ENCODE measurements around the gene RTN1.

Gene RTN1

GRCh38 chr14:59622631-59623030 is 247.9 kb downstream of the RTN1 start:
- peaks cover 13% of the 10 kb centered on the region for H3K27me3 Mint-ChIP-seq
- H3K27ac Mint-ChIP-seq = no peak overlapping the region
- H3K36me3 Mint-ChIP-seq = no peaks in the 10 kb centered on the region
- no peaks in the 10 kb centered on the region for H3K9me3 Mint-ChIP-seq (ENCODE audit: low read depth)
- H3K4me1 Mint-ChIP-seq (ENCODE audit: low read depth) = no peaks in the 10 kb centered on the region
- no peak overlapping the region for H3K4me3 Mint-ChIP-seq

GRCh38 chr14:59619061-59619460 is 251.5 kb downstream of the RTN1 start:
- H3K27me3 Mint-ChIP-seq = peaks cover 4% of the 10 kb centered on the region
- no peak overlapping the region for H3K27ac Mint-ChIP-seq
- no peaks in the 10 kb centered on the region for H3K36me3 Mint-ChIP-seq
- no peak overlapping the region for H3K4me3 Mint-ChIP-seq
- H3K4me1 Mint-ChIP-seq (ENCODE audit: low read depth) = no peaks in the 10 kb centered on the region
- no peaks in the 10 kb centered on the region for H3K9me3 Mint-ChIP-seq (ENCODE audit: low read depth)

- no peaks in the 10 kb centered on the region for H3K4me1 Mint-ChIP-seq (ENCODE audit: low read depth)
Observed at GRCh38 chr14:59601056-59601455, 269.5 kb downstream of the RTN1 start.

GRCh38 chr14:59600211-59600945 is 270.2 kb downstream of the RTN1 start:
- H3K4me3 Mint-ChIP-seq = no peak overlapping the region
- H3K36me3 Mint-ChIP-seq = no peaks in the 10 kb centered on the region
- H3K27ac Mint-ChIP-seq = no peak overlapping the region
- H3K4me1 Mint-ChIP-seq (ENCODE audit: low read depth) = no peaks in the 10 kb centered on the region
- peaks cover 5% of the 10 kb centered on the region for H3K27me3 Mint-ChIP-seq
- H3K9me3 Mint-ChIP-seq (ENCODE audit: low read depth) = no peaks in the 10 kb centered on the region

More at GRCh38 chr14:59601056-59601455, 269.5 kb downstream of the RTN1 start:
- Mint-ChIP-seq H3K9me3 (ENCODE audit: low read depth) (no peaks in the 10 kb centered on the region), H3K4me3 (no peak overlapping the region), H3K27me3 (peaks cover 5% of the 10 kb centered on the region), H3K27ac (no peak overlapping the region), H3K36me3 (no peaks in the 10 kb centered on the region)

- H3K4me1 Mint-ChIP-seq (ENCODE audit: low read depth) = no peaks in the 10 kb centered on the region
- peaks cover 6% of the 10 kb centered on the region for H3K9me3 Mint-ChIP-seq (ENCODE audit: low read depth)
- no peak overlapping the region for H3K27ac Mint-ChIP-seq
- peaks cover 6% of the 10 kb centered on the region for H3K36me3 Mint-ChIP-seq
- H3K4me3 Mint-ChIP-seq = no peak overlapping the region
- H3K27me3 Mint-ChIP-seq = peaks cover 10% of the 10 kb centered on the region
Observed at GRCh38 chr14:59595071-59595470, 275.5 kb downstream of the RTN1 start.

GRCh38 chr14:59591641-59592370 is 278.8 kb downstream of the RTN1 start:
- no peak overlapping the region for H3K4me3 Mint-ChIP-seq
- H3K36me3 Mint-ChIP-seq = peaks cover 6% of the 10 kb centered on the region
- peaks cover 5% of the 10 kb centered on the region for H3K4me1 Mint-ChIP-seq (ENCODE audit: low read depth)
- peaks cover 5% of the 10 kb centered on the region for H3K27me3 Mint-ChIP-seq
- H3K9me3 Mint-ChIP-seq (ENCODE audit: low read depth) = peaks cover 6% of the 10 kb centered on the region
- no peak overlapping the region for H3K27ac Mint-ChIP-seq

GRCh38 chr14:59588101-59588500 is 282.5 kb downstream of the RTN1 start:
- Mint-ChIP-seq H3K36me3 (peaks cover 6% of the 10 kb centered on the region), H3K27ac (no peak overlapping the region), H3K4me3 (no peak overlapping the region), H3K9me3 (ENCODE audit: low read depth) (peaks cover 6% of the 10 kb centered on the region), H3K27me3 (no peaks in the 10 kb centered on the region), H3K4me1 (ENCODE audit: low read depth) (peaks cover 15% of the 10 kb centered on the region)

GRCh38 chr14:59585891-59586554 is 284.6 kb downstream of the RTN1 start:
- Mint-ChIP-seq H3K4me3 (peak overlapping the region; percentile 68), H3K27me3 (peaks cover 2% of the 10 kb centered on the region), H3K9me3 (ENCODE audit: low read depth) (no peaks in the 10 kb centered on the region), H3K4me1 (ENCODE audit: low read depth) (peaks cover 15% of the 10 kb centered on the region), H3K27ac (no peak overlapping the region), H3K36me3 (no peaks in the 10 kb centered on the region)

- no peaks in the 10 kb centered on the region for H3K9me3 Mint-ChIP-seq (ENCODE audit: low read depth)
- H3K4me1 Mint-ChIP-seq (ENCODE audit: low read depth) = peaks cover 15% of the 10 kb centered on the region
- H3K36me3 Mint-ChIP-seq = no peaks in the 10 kb centered on the region
- H3K4me3 Mint-ChIP-seq = no peak overlapping the region
- H3K27me3 Mint-ChIP-seq = peaks cover 4% of the 10 kb centered on the region
- no peak overlapping the region for H3K27ac Mint-ChIP-seq
Observed at GRCh38 chr14:59583755-59584154, 286.8 kb downstream of the RTN1 start.

GRCh38 chr14:59582845-59583509 is 287.6 kb downstream of the RTN1 start:
- Mint-ChIP-seq H3K36me3 (no peaks in the 10 kb centered on the region), H3K4me1 (ENCODE audit: low read depth) (peaks cover 15% of the 10 kb centered on the region), H3K4me3 (no peak overlapping the region), H3K9me3 (ENCODE audit: low read depth) (no peaks in the 10 kb centered on the region), H3K27ac (no peak overlapping the region), H3K27me3 (peaks cover 7% of the 10 kb centered on the region)

- no peaks in the 10 kb centered on the region for H3K36me3 Mint-ChIP-seq
- H3K27ac Mint-ChIP-seq = no peak overlapping the region
- H3K27me3 Mint-ChIP-seq = peaks cover 10% of the 10 kb centered on the region
Observed at GRCh38 chr14:59582161-59582560, 288.4 kb downstream of the RTN1 start.

GRCh38 chr14:59580911-59581310 is 289.7 kb downstream of the RTN1 start:
- no peak overlapping the region for H3K4me3 Mint-ChIP-seq
- H3K4me1 Mint-ChIP-seq (ENCODE audit: low read depth) = peaks cover 9% of the 10 kb centered on the region
- H3K9me3 Mint-ChIP-seq (ENCODE audit: low read depth) = no peaks in the 10 kb centered on the region
- H3K27me3 Mint-ChIP-seq = peaks cover 13% of the 10 kb centered on the region
- H3K36me3 Mint-ChIP-seq = no peaks in the 10 kb centered on the region
- H3K27ac Mint-ChIP-seq = no peak overlapping the region

More at GRCh38 chr14:59582161-59582560, 288.4 kb downstream of the RTN1 start:
- peaks cover 13% of the 10 kb centered on the region for H3K4me1 Mint-ChIP-seq (ENCODE audit: low read depth)
- H3K4me3 Mint-ChIP-seq = no peak overlapping the region
- no peaks in the 10 kb centered on the region for H3K9me3 Mint-ChIP-seq (ENCODE audit: low read depth)

- Mint-ChIP-seq H3K9me3 (ENCODE audit: low read depth) (no peaks in the 10 kb centered on the region), H3K4me1 (ENCODE audit: low read depth) (peaks cover 8% of the 10 kb centered on the region), H3K4me3 (peak within 1 kb of the TSS; percentile 67), H3K27ac (no peak within 1 kb of the TSS), H3K36me3 (no peaks in the 10 kb centered on the region), H3K27me3 (peaks cover 13% of the 10 kb centered on the region)
Observed at GRCh38 chr14:59576332-59577294, 294.0 kb downstream of the RTN1 start, which contains the start of gene CCDC175. CCDC175 (minus strand) TSS chr14:59576812; CDS start chr14:59576775, 37 bp downstream.

- H3K27ac Mint-ChIP-seq = no peak overlapping the region
- peaks cover 16% of the 10 kb centered on the region for H3K27me3 Mint-ChIP-seq
- no peaks in the 10 kb centered on the region for H3K4me1 Mint-ChIP-seq (ENCODE audit: low read depth)
- no peak overlapping the region for H3K4me3 Mint-ChIP-seq
- H3K36me3 Mint-ChIP-seq = no peaks in the 10 kb centered on the region
- H3K9me3 Mint-ChIP-seq (ENCODE audit: low read depth) = no peaks in the 10 kb centered on the region
Observed at GRCh38 chr14:59570122-59570521, 300.5 kb downstream of the RTN1 start.
